ENCODE data around the gene PLAU. TPM values are rescaled to one million over a fixed set of nuclear protein-coding genes. Genes with fewer than 3 reads are reported as not detected.

PLAU gene
- total RNA-seq, 1 donor from 2014 or later, result 7.6 TPM

- Mint-ChIP-seq H3K4me1 (peaks cover 11% of the 10 kb centered on the region), H3K9me3 (no peaks in the 10 kb centered on the region), H3K27me3 (ENCODE audit: insufficient read depth, low read depth) (peaks cover 12% of the 10 kb centered on the region), H3K4me3 (peak overlapping the region; percentile 41), H3K36me3 (peaks cover 6% of the 10 kb centered on the region), H3K27ac (no peak overlapping the region)
- H3K4me3 ChIP-seq, result no peak overlapping the region
- H3K4me2 ChIP-seq, result no peak overlapping the region
- no peaks in the 10 kb centered on the region for H3K36me3 ChIP-seq
- TF ChIP-seq EZH2phosphoT487 (IDR thresholded peaks at IDR 0.05), result no peak
- no peak for TF ChIP-seq EZH2 (IDR thresholded peaks at IDR 0.05)
- TF ChIP-seq CTCF (IDR thresholded peaks at IDR 0.05), result no peak
- peaks cover 8% of the 10 kb centered on the region for H4K20me1 ChIP-seq (ENCODE audit: low read depth)
- no peaks in the 10 kb centered on the region for H3K9me3 ChIP-seq (ENCODE audit: low read depth)
- peaks cover 7% of the 10 kb centered on the region for H3K4me1 ChIP-seq
- H3K27ac ChIP-seq, result no peak overlapping the region
- peaks cover 16% of the 10 kb centered on the region for H3F3A ChIP-seq (ENCODE audit: low read depth)
- no peak overlapping the region for H2AFZ ChIP-seq (replicated peaks)
- H3K9ac ChIP-seq, result no peak overlapping the region
- H3K79me2 ChIP-seq (ENCODE audit: low read depth), result peaks cover 5% of the 10 kb centered on the region
- DNase-seq (ENCODE audit: low spot score), result no peak
- H3K27me3 ChIP-seq, result peaks cover 11% of the 10 kb centered on the region
Observed at GRCh38 chr10:73877533-73878160, 33.3 kb upstream of the PLAU start.

- Histone ChIP-seq H4K20me1 (ENCODE audit: low read depth) (peaks cover under 1% of the 10 kb centered on the region), H3K27ac (no peak overlapping the region), H3K79me2 (ENCODE audit: low read depth) (peaks cover under 1% of the 10 kb centered on the region), H3K36me3 (no peaks in the 10 kb centered on the region), H3K27me3 (peaks cover 11% of the 10 kb centered on the region), H3K4me2 (no peak overlapping the region), H2AFZ (replicated peaks) (no peak overlapping the region), H3K9ac (no peak overlapping the region), H3F3A (ENCODE audit: low read depth) (peaks cover 11% of the 10 kb centered on the region), H3K9me3 (ENCODE audit: low read depth) (no peaks in the 10 kb centered on the region), H3K4me1 (no peaks in the 10 kb centered on the region), H3K4me3 (no peak overlapping the region)
- Mint-ChIP-seq H3K9me3 (no peaks in the 10 kb centered on the region), H3K36me3 (no peaks in the 10 kb centered on the region), H3K4me1 (peaks cover 4% of the 10 kb centered on the region), H3K27me3 (ENCODE audit: insufficient read depth, low read depth) (peaks cover 12% of the 10 kb centered on the region), H3K4me3 (no peak overlapping the region), H3K27ac (no peak overlapping the region)
- DNase-seq (ENCODE audit: low spot score), result no peak
- TF ChIP-seq EZH2phosphoT487 (IDR thresholded peaks at IDR 0.05) (no peak), EZH2 (IDR thresholded peaks at IDR 0.05) (no peak), CTCF (IDR thresholded peaks at IDR 0.05) (no peak)
Observed at GRCh38 chr10:73878365-73878764, 32.6 kb upstream of the PLAU start.

GRCh38 chr10:73879296-73880173 is 31.4 kb upstream of the PLAU start:
- Histone ChIP-seq H3K9me3 (ENCODE audit: low read depth) (no peaks in the 10 kb centered on the region), H3K4me2 (no peak overlapping the region), H3F3A (ENCODE audit: low read depth) (peaks cover 10% of the 10 kb centered on the region), H3K36me3 (no peaks in the 10 kb centered on the region), H3K4me1 (no peaks in the 10 kb centered on the region), H2AFZ (replicated peaks) (peak overlapping the region; percentile 67), H3K4me3 (no peak overlapping the region), H3K9ac (no peak overlapping the region), H3K27ac (no peak overlapping the region), H3K27me3 (peaks cover 11% of the 10 kb centered on the region), H4K20me1 (ENCODE audit: low read depth) (no peaks in the 10 kb centered on the region), H3K79me2 (ENCODE audit: low read depth) (no peaks in the 10 kb centered on the region)
- Mint-ChIP-seq H3K27ac (peak overlapping the region; percentile 6), H3K4me1 (peaks cover 4% of the 10 kb centered on the region), H3K36me3 (no peaks in the 10 kb centered on the region), H3K27me3 (ENCODE audit: insufficient read depth, low read depth) (peaks cover 12% of the 10 kb centered on the region), H3K4me3 (peak overlapping the region; percentile 7), H3K9me3 (no peaks in the 10 kb centered on the region)
- TF ChIP-seq EZH2phosphoT487 (IDR thresholded peaks at IDR 0.05), result no peak
- peak; percentile 87 for TF ChIP-seq CTCF (IDR thresholded peaks at IDR 0.05)
- DNase-seq (ENCODE audit: low spot score), result peak; percentile 91
